ENCODE data around the gene FLT3.

GRCh38 chr13:27979001-27979643, 121.3 kb downstream of the FLT3 start:
- TF ChIP-seq POLR2A (IDR thresholded peaks at IDR 0.05) = no peak
- TF ChIP-seq CTCF (IDR thresholded peaks at IDR 0.05) = no peak
